Nephron (organoid): ENCODE results near the gene DAB1.
A peak's percentile ranks its signal among the peaks of the same experiment; 100 is the strongest.

Experiments used
- H3K27ac Mint-ChIP-seq, 3 experiments: 2 replicates each; pipeline ENCODE4 v1.8.0; 2020; ENCODE audit warnings: mixed read lengths in 3 of 3, mild to moderate bottlenecking in 2 of 3, moderate library complexity in 1 of 3
- H3K27me3 Mint-ChIP-seq: 2 replicates; pipeline ENCODE4 v1.8.0; 2021; ENCODE audit warnings: low read depth, mild to moderate bottlenecking, moderate library complexity, mixed read lengths
- H3K36me3 Mint-ChIP-seq: 2 replicates; pipeline ENCODE4 v1.8.0; 2020; ENCODE audit warnings: low read depth, mixed read lengths
- H3K4me1 Mint-ChIP-seq: 2 replicates; pipeline ENCODE4 v1.8.0; 2020; ENCODE audit warnings: mixed read lengths
- H3K4me3 Mint-ChIP-seq, 3 experiments: 2 replicates each; pipeline ENCODE4 v1.8.0; 2020; ENCODE audit warnings: mild to moderate bottlenecking in 3 of 3, mixed read lengths in 3 of 3, moderate library complexity in 2 of 3
- H3K9me3 Mint-ChIP-seq: 2 replicates; pipeline ENCODE4 v1.8.0; 2020; ENCODE audit warnings: mixed read lengths
- TF ChIP-seq, protein P1 (sequence below), 3 experiments: fragments of 200-600 bp; sonication (generic); IDR thresholded peaks; one replicate each; pipeline ENCODE4 v1.5.0; 2021; ENCODE audit warnings: antibody characterized with exemption in 3 of 3; ENCODE audit not compliant: unreplicated experiment in 3 of 3

The DAB1 gene

DNA sequence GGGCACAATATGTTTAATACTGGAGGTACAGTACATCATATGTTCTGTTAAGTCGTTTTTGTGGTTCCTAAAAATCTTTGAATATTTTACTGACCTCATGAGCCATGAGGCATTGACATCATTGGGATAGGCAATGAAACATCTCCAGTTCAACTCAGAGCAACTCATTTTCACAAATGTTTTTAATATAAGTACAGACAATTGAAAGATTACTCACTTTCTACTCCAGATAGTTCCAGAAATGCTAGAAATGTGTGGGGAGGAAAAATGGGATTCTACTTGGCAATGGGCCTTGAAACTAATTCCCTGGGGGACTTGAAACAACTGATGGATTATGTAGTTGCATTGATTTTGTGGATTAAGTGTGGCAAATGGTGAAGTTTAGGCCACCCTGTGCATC is 450.9 kb downstream of the DAB1 start:
- no peaks in the 10 kb centered on the region for H3K4me1 Mint-ChIP-seq
- H3K9me3 Mint-ChIP-seq = no peaks in the 10 kb centered on the region
- peaks cover 11% of the 10 kb centered on the region for H3K27me3 Mint-ChIP-seq
- no peak overlapping the region for H3K27ac Mint-ChIP-seq
- H3K4me3 Mint-ChIP-seq = no peak overlapping the region
- TF ChIP-seq, protein P1, sequence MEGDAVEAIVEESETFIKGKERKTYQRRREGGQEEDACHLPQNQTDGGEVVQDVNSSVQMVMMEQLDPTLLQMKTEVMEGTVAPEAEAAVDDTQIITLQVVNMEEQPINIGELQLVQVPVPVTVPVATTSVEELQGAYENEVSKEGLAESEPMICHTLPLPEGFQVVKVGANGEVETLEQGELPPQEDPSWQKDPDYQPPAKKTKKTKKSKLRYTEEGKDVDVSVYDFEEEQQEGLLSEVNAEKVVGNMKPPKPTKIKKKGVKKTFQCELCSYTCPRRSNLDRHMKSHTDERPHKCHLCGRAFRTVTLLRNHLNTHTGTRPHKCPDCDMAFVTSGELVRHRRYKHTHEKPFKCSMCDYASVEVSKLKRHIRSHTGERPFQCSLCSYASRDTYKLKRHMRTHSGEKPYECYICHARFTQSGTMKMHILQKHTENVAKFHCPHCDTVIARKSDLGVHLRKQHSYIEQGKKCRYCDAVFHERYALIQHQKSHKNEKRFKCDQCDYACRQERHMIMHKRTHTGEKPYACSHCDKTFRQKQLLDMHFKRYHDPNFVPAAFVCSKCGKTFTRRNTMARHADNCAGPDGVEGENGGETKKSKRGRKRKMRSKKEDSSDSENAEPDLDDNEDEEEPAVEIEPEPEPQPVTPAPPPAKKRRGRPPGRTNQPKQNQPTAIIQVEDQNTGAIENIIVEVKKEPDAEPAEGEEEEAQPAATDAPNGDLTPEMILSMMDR (IDR thresholded peaks at IDR 0.05; ENCODE audit: unreplicated experiment in 3 of 3) = no peak
- H3K36me3 Mint-ChIP-seq = no peaks in the 10 kb centered on the region

DNA sequence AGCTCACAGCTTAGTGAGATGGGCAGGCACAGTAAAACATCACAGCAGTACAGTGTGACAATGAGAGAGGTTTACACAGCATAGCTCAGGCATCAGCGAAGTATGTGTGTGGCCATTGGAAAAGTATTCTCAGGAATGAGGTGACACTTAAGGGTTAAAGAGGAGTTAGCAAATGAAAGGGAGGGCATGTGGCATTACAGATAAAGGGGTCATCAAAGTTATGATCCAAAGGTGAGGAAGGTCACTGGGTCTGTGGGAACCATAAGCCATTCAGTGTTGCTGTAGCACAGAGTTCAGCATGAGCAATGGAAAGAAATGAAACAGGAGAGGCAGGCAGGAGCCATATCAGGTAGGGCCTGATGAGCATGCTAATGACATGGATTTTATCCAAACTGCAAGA is 453.6 kb downstream of the DAB1 start:
- H3K27me3 Mint-ChIP-seq = peaks cover 7% of the 10 kb centered on the region
- H3K27ac Mint-ChIP-seq = no peak overlapping the region
- no peaks in the 10 kb centered on the region for H3K36me3 Mint-ChIP-seq
- H3K9me3 Mint-ChIP-seq = no peaks in the 10 kb centered on the region
- H3K4me1 Mint-ChIP-seq = no peaks in the 10 kb centered on the region
- TF ChIP-seq, protein P1 (IDR thresholded peaks at IDR 0.05; ENCODE audit: unreplicated experiment in 3 of 3) = no peak
- H3K4me3 Mint-ChIP-seq = no peak overlapping the region

DNA sequence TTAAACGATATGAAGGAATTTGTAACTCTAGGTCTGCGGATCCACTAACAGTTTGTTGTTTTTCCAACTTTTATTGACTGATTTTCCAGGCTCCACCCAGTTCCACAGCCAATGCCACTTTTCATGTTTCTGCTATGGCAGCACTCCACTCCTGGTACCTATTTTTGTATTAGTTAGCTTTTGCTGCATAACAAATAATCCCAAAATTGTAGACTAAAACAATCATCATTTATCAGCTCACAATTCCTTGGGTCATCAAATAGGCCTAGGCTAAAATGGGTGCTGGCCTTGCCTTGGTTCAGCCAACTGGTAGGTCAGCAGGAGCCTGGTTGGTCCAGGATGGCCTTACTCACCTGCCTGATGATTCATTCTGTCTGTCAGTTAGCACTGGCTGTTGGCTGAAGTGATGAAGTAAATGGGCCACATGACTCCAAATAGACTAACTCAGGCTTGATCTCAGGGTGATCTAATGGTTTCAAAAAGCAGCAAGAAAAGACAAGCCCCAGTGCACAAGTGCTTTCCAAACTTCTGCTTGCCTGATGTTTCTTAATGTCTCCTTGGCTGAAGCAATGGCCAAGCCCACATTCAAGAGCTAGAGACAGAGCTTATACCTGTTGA is 454.9 kb downstream of the DAB1 start:
- Mint-ChIP-seq H3K27ac (no peak overlapping the region), H3K27me3 (peaks cover 3% of the 10 kb centered on the region), H3K9me3 (no peaks in the 10 kb centered on the region), H3K36me3 (no peaks in the 10 kb centered on the region), H3K4me1 (no peaks in the 10 kb centered on the region), H3K4me3 (no peak overlapping the region)
- TF ChIP-seq, protein P1 (IDR thresholded peaks at IDR 0.05; ENCODE audit: unreplicated experiment in 3 of 3) = no peak

DNA sequence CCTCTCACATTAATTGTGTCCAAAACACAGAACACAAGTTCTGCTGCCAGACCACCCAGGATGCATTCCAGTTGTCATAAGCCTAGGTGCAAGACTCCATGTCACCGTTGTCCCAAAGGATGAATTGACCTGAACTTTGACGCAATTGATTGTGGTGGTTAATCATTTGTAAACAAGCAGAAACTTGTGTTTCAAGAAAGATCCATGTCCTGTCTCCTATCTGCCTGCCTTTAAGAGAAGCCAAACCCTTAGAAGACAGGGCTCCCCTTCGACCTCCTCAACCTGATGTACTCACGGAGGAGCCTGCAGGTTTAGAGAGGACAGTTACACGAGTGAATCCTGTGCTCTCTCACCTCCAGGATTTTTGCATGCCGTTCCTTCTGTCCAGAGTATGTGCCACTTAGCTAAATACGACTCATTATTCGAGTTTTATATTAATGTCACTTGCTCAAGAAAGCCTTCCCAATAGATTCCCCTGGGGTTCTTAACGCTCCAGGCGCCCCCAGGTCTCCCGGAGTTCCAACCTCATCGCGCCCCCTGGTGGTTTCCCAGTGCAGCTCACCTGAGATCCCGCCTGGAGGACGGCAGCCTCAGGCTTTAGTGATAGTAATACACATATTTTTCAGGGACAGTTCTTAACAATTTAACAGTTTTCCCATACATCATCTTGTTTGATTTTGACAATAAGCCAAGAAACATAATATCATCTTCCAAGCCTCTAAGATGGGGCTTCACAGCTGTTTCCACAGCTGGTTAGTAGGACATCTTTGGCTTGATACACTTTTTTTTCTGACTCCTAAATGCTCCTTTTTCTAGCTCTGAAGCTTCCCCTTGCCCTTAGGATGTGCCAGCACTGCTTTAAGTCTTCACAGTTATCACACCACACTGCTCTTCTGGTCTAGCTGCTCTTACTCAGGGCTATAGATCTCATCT is 455.7 kb downstream of the DAB1 start:
- H3K4me3 Mint-ChIP-seq = no peak overlapping the region
- H3K36me3 Mint-ChIP-seq = no peaks in the 10 kb centered on the region
- H3K27ac Mint-ChIP-seq = no peak overlapping the region
- no peaks in the 10 kb centered on the region for H3K4me1 Mint-ChIP-seq
- H3K9me3 Mint-ChIP-seq = no peaks in the 10 kb centered on the region
- H3K27me3 Mint-ChIP-seq = peaks cover 3% of the 10 kb centered on the region
- TF ChIP-seq, protein P1 (IDR thresholded peaks at IDR 0.05; ENCODE audit: unreplicated experiment in 3 of 3) = peak; percentile 55 to 57 (median 57)

DNA sequence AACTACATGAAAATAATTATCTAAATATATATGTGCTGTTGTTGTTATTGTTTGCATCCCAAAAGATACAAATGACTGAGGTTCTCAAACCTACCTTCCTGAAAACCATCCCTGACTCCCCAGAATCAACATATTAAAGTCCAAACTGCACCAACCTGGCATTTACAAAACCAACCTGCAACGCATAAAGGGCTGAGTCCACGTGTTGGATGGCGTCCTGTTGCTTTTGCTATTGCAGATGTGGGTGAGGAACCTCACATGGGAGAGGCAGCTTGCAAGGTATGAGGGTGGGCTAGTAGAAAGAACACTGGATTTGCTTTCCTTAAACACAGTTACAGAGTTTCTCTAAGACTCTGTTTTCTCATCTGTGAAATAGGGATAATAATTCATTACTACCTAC is 456.5 kb downstream of the DAB1 start:
- no peak overlapping the region for H3K4me3 Mint-ChIP-seq
- TF ChIP-seq, protein P1 (IDR thresholded peaks at IDR 0.05; ENCODE audit: unreplicated experiment in 3 of 3) = no peak
- no peaks in the 10 kb centered on the region for H3K36me3 Mint-ChIP-seq
- no peaks in the 10 kb centered on the region for H3K9me3 Mint-ChIP-seq
- H3K27me3 Mint-ChIP-seq = peaks cover 3% of the 10 kb centered on the region
- no peak overlapping the region for H3K27ac Mint-ChIP-seq
- no peaks in the 10 kb centered on the region for H3K4me1 Mint-ChIP-seq
